ENCODE measurements around the gene OR2T10.

OR2T10 gene

GRCh38 chr1:248618878-248619277 lies 21.4 kb upstream of the OR2T10 start:
- Mint-ChIP-seq H3K9me3 (peaks cover 76% of the 10 kb centered on the region), H3K4me3 (no peak overlapping the region), H3K36me3 (ENCODE audit: low read depth) (no peaks in the 10 kb centered on the region), H3K27me3 (ENCODE audit: low read depth, poor library complexity) (no peaks in the 10 kb centered on the region), H3K27ac (no peak overlapping the region), H3K4me1 (no peaks in the 10 kb centered on the region)
- TF ChIP-seq, protein P1, sequence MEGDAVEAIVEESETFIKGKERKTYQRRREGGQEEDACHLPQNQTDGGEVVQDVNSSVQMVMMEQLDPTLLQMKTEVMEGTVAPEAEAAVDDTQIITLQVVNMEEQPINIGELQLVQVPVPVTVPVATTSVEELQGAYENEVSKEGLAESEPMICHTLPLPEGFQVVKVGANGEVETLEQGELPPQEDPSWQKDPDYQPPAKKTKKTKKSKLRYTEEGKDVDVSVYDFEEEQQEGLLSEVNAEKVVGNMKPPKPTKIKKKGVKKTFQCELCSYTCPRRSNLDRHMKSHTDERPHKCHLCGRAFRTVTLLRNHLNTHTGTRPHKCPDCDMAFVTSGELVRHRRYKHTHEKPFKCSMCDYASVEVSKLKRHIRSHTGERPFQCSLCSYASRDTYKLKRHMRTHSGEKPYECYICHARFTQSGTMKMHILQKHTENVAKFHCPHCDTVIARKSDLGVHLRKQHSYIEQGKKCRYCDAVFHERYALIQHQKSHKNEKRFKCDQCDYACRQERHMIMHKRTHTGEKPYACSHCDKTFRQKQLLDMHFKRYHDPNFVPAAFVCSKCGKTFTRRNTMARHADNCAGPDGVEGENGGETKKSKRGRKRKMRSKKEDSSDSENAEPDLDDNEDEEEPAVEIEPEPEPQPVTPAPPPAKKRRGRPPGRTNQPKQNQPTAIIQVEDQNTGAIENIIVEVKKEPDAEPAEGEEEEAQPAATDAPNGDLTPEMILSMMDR (IDR thresholded peaks at IDR 0.05) = no peak
- DNase-seq = no peak

DNA sequence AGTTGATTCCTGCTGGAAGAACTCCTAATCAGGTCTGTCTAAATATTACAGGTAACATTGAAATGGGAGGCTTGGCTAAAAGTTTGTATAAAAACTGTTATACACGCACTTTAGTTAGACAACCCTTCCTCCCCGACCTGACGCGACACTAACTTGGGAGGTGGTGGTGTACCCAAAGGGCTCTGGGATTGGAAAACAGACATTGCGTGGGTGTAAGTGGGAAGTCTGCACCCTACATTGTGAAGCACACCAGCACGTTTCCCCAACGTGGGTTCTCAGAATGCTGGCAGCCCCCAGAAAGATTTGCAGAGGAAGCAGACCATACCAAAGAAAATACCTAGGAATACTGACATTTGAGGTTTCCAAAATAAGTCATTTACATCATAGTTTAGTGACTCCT lies 20.6 kb upstream of the OR2T10 start:
- Mint-ChIP-seq H3K4me1 (no peaks in the 10 kb centered on the region), H3K27me3 (ENCODE audit: low read depth, poor library complexity) (no peaks in the 10 kb centered on the region), H3K4me3 (no peak overlapping the region), H3K9me3 (peaks cover 82% of the 10 kb centered on the region), H3K36me3 (ENCODE audit: low read depth) (no peaks in the 10 kb centered on the region), H3K27ac (no peak overlapping the region)
- no peak for DNase-seq
- TF ChIP-seq, protein P1 (IDR thresholded peaks at IDR 0.05) = no peak

- no peaks in the 10 kb centered on the region for H3K27me3 Mint-ChIP-seq (ENCODE audit: low read depth, poor library complexity)
- no peaks in the 10 kb centered on the region for H3K36me3 Mint-ChIP-seq (ENCODE audit: low read depth)
- DNase-seq = no peak
- no peak overlapping the region for H3K27ac Mint-ChIP-seq
- peaks cover 77% of the 10 kb centered on the region for H3K9me3 Mint-ChIP-seq
- H3K4me1 Mint-ChIP-seq = no peaks in the 10 kb centered on the region
- no peak overlapping the region for H3K4me3 Mint-ChIP-seq
- TF ChIP-seq, protein P1 (IDR thresholded peaks at IDR 0.05) = no peak
Measured at GRCh38 chr1:248613742-248614141, 16.2 kb upstream of the OR2T10 start.

DNA sequence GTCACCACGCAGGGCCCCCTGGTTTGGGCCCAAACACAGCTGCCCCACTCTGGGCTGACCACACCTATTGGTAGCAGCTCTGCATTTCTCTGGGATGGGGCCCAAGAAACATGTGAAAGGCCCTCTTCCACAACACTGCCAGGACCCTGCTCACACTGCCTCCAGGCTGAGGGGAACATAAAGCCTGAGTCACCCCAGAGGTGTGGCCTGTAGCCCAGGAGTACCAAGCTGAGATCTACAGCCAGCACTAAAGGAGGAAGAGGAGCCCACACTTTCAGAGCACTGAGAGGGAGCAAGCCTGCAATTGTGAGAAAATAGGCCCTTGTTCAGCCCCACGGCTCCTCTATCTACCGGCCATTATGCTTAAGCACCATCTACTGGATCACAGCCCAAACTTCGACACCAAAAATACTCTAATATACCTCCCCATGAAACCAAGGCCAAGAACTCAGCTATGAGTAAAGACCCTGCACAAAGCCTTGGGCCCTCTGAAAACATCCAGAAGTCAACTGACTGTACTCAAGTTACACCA lies 14.4 kb upstream of the OR2T10 start:
- TF ChIP-seq, protein P1 (IDR thresholded peaks at IDR 0.05) = no peak
- DNase-seq = no peak
- no peaks in the 10 kb centered on the region for H3K36me3 Mint-ChIP-seq (ENCODE audit: low read depth)
- H3K27ac Mint-ChIP-seq = no peak overlapping the region
- no peaks in the 10 kb centered on the region for H3K4me1 Mint-ChIP-seq
- no peak overlapping the region for H3K4me3 Mint-ChIP-seq
- H3K9me3 Mint-ChIP-seq = peaks cover 80% of the 10 kb centered on the region
- no peaks in the 10 kb centered on the region for H3K27me3 Mint-ChIP-seq (ENCODE audit: low read depth, poor library complexity)

GRCh38 chr1:248610301-248610700 lies 12.8 kb upstream of the OR2T10 start:
- H3K27ac Mint-ChIP-seq = no peak overlapping the region
- TF ChIP-seq, protein P1 (IDR thresholded peaks at IDR 0.05) = no peak
- no peaks in the 10 kb centered on the region for H3K36me3 Mint-ChIP-seq (ENCODE audit: low read depth)
- DNase-seq = no peak
- H3K4me1 Mint-ChIP-seq = no peaks in the 10 kb centered on the region
- H3K27me3 Mint-ChIP-seq (ENCODE audit: low read depth, poor library complexity) = no peaks in the 10 kb centered on the region
- H3K9me3 Mint-ChIP-seq = peaks cover 81% of the 10 kb centered on the region
- H3K4me3 Mint-ChIP-seq = no peak overlapping the region

GRCh38 chr1:248599396-248599795 lies 1.9 kb upstream of the OR2T10 start:
- DNase-seq = no peak
- peaks cover 63% of the 10 kb centered on the region for H3K9me3 Mint-ChIP-seq
- H3K4me1 Mint-ChIP-seq = no peaks in the 10 kb centered on the region
- H3K36me3 Mint-ChIP-seq (ENCODE audit: low read depth) = no peaks in the 10 kb centered on the region
- H3K27ac Mint-ChIP-seq = no peak overlapping the region
- TF ChIP-seq, protein P1 (IDR thresholded peaks at IDR 0.05) = no peak
- no peak overlapping the region for H3K4me3 Mint-ChIP-seq
- no peaks in the 10 kb centered on the region for H3K27me3 Mint-ChIP-seq (ENCODE audit: low read depth, poor library complexity)
